Ramos (cell line): Measurements from ENCODE around the gene SPATC1L.
"Not testable (repeated sequence)": the region's sequence is repeated elsewhere in the genome, so short reads cannot be mapped to it uniquely, and the experiment has no call there.

Experiments used
- in situ Hi-C: fragments of 300-500 bp; cut with MboI; formaldehyde crosslinking; loops from one replicate; pipeline ENCODE4 v1.14.3; 2022; ENCODE audit warnings: low sequenced_read_pairs; ENCODE audit not compliant: unreplicated experiment

SPATC1L gene

GRCh38 chr21:46183910-46184624 lies at the start of gene SPATC1L:
TSS of gene SPATC1L (minus strand) at chr21:46184459. CDS start at chr21:46182816, 1,643 bp downstream.
- in situ Hi-C loops: no loop called here

- in situ Hi-C loops: no loop called here
Observed at GRCh38 chr21:46229923-46230260, 45.6 kb upstream of the SPATC1L start.

- in situ Hi-C loops: no loop called here
Observed at GRCh38 chr21:46229133-46229922, 45.1 kb upstream of the SPATC1L start.

- in situ Hi-C loops: no loop called here
Observed at GRCh38 chr21:46228345-46229051, 44.2 kb upstream of the SPATC1L start, which contains the start of gene LSS. TSS of gene LSS (minus strand) at chr21:46228774. CDS start at chr21:46228745, 29 bp downstream.

- in situ Hi-C loops: no loop called here
Observed at GRCh38 chr21:46227811-46228344, 43.6 kb upstream of the SPATC1L start.

- in situ Hi-C loops: no loop called here
Observed at GRCh38 chr21:46226920-46227599, 42.8 kb upstream of the SPATC1L start.

GRCh38 chr21:46226146-46226545 lies 41.9 kb upstream of the SPATC1L start:
- in situ Hi-C loops: no loop called here

GRCh38 chr21:46223661-46224060 lies 39.4 kb upstream of the SPATC1L start:
- in situ Hi-C loops: not testable (repeated sequence)

- in situ Hi-C loops: no loop called here
Observed at GRCh38 chr21:46223217-46223616, 39.0 kb upstream of the SPATC1L start.

GRCh38 chr21:46222436-46223116 lies 38.3 kb upstream of the SPATC1L start:
- in situ Hi-C loops: no loop called here

- in situ Hi-C loops: no loop called here
Observed at GRCh38 chr21:46221664-46222435, 37.6 kb upstream of the SPATC1L start.

GRCh38 chr21:46220847-46221246 lies 36.6 kb upstream of the SPATC1L start:
- in situ Hi-C loops: no loop called here

- in situ Hi-C loops: no loop called here
Observed at GRCh38 chr21:46220275-46220810, 36.1 kb upstream of the SPATC1L start.

- in situ Hi-C loops: no loop called here
Observed at GRCh38 chr21:46219591-46220239, 35.5 kb upstream of the SPATC1L start.

- in situ Hi-C loops: no loop called here
Observed at GRCh38 chr21:46218906-46219590, 34.8 kb upstream of the SPATC1L start.

GRCh38 chr21:46217511-46218196 lies 33.4 kb upstream of the SPATC1L start:
- in situ Hi-C loops: no loop called here

- in situ Hi-C loops: no loop called here
Observed at GRCh38 chr21:46216132-46216747, 32.0 kb upstream of the SPATC1L start.
